ENCODE measurements around the gene GRAMD1A. TPM values are rescaled to one million over a fixed set of nuclear protein-coding genes. Genes with fewer than 3 reads are reported as not detected.

Gene GRAMD1A
- total and polyA plus RNA-seq, 9 of the 15 experiments (the other 6 are each of a cell fraction or from before 2014, with no cell fraction given), result 1.4 to 63.8 (median 38.5) TPM

DNA sequence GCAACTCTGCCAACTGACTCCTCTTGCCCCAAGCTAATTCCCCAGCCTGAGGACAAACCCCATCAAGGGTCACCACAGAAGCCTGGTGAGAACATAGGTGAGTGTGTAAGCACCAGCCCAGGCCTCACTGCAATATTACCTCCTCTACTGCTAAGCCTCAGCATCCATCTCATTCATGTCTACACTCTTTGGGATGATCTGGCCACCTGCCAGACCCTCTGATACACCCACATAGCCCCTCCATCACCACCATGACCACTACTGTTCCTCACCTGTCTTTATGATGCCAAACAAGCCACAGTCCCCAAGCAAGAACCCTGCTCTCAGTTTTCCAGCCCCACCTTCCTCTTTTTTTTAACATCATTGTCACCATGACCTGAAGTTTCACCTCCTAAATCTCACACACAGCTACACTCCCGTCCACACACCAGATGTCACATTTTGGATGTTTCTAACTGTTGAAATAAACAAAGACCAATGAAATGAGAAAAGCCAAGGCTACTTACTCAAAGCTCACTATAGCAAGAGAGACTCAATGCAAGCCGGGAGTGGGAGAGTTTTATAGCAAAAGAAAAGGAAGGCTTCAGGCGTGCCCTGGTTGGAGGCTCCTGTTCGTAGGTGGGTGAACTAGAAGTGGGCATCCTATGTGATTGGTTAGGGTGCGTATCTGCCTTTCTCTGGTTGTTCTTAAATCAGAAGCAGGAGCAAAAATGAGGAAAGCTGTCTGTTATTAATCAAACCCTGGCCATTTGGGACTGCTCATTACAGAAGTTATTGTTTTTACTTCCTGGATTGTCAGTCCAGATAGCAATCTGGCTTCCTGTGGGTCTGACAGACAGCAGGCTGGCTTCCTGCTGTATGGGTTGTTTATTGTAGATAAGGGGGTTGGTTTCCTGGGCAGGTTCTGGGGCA, 38.1 kb upstream of the GRAMD1A start (continued):
- TF ChIP-seq, protein P1, sequence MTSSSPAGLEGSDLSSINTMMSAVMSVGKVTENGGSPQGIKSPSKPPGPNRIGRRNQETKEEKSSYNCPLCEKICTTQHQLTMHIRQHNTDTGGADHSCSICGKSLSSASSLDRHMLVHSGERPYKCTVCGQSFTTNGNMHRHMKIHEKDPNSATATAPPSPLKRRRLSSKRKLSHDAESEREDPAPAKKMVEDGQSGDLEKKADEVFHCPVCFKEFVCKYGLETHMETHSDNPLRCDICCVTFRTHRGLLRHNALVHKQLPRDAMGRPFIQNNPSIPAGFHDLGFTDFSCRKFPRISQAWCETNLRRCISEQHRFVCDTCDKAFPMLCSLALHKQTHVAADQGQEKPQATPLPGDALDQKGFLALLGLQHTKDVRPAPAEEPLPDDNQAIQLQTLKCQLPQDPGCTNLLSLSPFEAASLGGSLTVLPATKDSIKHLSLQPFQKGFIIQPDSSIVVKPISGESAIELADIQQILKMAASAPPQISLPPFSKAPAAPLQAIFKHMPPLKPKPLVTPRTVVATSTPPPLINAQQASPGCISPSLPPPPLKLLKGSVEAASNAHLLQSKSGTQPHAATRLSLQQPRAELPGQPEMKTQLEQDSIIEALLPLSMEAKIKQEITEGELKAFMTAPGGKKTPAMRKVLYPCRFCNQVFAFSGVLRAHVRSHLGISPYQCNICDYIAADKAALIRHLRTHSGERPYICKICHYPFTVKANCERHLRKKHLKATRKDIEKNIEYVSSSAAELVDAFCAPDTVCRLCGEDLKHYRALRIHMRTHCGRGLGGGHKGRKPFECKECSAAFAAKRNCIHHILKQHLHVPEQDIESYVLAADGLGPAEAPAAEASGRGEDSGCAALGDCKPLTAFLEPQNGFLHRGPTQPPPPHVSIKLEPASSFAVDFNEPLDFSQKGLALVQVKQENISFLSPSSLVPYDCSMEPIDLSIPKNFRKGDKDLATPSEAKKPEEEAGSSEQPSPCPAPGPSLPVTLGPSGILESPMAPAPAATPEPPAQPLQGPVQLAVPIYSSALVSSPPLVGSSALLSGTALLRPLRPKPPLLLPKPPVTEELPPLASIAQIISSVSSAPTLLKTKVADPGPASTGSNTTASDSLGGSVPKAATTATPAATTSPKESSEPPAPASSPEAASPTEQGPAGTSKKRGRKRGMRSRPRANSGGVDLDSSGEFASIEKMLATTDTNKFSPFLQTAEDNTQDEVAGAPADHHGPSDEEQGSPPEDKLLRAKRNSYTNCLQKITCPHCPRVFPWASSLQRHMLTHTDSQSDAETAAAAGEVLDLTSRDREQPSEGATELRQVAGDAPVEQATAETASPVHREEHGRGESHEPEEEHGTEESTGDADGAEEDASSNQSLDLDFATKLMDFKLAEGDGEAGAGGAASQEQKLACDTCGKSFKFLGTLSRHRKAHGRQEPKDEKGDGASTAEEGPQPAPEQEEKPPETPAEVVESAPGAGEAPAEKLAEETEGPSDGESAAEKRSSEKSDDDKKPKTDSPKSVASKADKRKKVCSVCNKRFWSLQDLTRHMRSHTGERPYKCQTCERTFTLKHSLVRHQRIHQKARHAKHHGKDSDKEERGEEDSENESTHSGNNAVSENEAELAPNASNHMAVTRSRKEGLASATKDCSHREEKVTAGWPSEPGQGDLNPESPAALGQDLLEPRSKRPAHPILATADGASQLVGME (CRISPR knock-in tag; IDR thresholded peaks at IDR 0.05), result no peak
- TF ChIP-seq MED1 (CRISPR knock-in tag; IDR thresholded peaks at IDR 0.05; ENCODE audit: borderline replicate concordance) (no peak), MYC (IDR thresholded peaks at IDR 0.05; ENCODE audit: low read depth, low read length) (no peak; the same call in 1 of the 2 replicates), MYC (CRISPR knock-in tag; IDR thresholded peaks at IDR 0.05; ENCODE audit: borderline replicate concordance, low read depth) (no peak), ESRRB (CRISPR knock-in tag; IDR thresholded peaks at IDR 0.05; ENCODE audit: borderline replicate concordance) (no peak), CCNT2 (IDR thresholded peaks at IDR 0.05; ENCODE audit: borderline replicate concordance, extremely low read depth, insufficient read length, low read depth, low read length) (peak; percentile 39), TARDBP (IDR thresholded peaks at IDR 0.05) (no peak), GATA2 (CRISPR knock-in tag; IDR thresholded peaks at IDR 0.05) (peak; percentile 94), ZNF133 (CRISPR knock-in tag; IDR thresholded peaks at IDR 0.05) (no peak), ZNF766 (CRISPR knock-in tag; conservative IDR thresholded peaks at IDR 0.05) (0 out of 2 replicates have a peak, but pooled peaks have one; percentile 37), KAT7 (CRISPR knock-in tag; IDR thresholded peaks at IDR 0.05; ENCODE audit: borderline replicate concordance) (no peak), RBM17 (IDR thresholded peaks at IDR 0.05; ENCODE audit: borderline replicate concordance, low read depth, low read length) (no peak), CHD2 (IDR thresholded peaks at IDR 0.05; ENCODE audit: low read depth, low read length) (no peak), ZNF695 (CRISPR knock-in tag; IDR thresholded peaks at IDR 0.05) (no peak)
- TF ChIP-seq, protein P2, sequence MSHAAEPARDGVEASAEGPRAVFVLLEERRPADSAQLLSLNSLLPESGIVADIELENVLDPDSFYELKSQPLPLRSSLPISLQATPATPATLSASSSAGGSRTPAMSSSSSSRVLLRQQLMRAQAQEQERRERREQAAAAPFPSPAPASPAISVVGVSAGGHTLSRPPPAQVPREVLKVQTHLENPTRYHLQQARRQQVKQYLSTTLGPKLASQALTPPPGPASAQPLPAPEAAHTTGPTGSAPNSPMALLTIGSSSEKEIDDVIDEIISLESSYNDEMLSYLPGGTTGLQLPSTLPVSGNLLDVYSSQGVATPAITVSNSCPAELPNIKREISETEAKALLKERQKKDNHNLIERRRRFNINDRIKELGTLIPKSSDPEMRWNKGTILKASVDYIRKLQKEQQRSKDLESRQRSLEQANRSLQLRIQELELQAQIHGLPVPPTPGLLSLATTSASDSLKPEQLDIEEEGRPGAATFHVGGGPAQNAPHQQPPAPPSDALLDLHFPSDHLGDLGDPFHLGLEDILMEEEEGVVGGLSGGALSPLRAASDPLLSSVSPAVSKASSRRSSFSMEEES (CRISPR knock-in tag; IDR thresholded peaks at IDR 0.05), result no peak
- TF ChIP-seq, protein P3, sequence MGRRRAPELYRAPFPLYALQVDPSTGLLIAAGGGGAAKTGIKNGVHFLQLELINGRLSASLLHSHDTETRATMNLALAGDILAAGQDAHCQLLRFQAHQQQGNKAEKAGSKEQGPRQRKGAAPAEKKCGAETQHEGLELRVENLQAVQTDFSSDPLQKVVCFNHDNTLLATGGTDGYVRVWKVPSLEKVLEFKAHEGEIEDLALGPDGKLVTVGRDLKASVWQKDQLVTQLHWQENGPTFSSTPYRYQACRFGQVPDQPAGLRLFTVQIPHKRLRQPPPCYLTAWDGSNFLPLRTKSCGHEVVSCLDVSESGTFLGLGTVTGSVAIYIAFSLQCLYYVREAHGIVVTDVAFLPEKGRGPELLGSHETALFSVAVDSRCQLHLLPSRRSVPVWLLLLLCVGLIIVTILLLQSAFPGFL (CRISPR knock-in tag; IDR thresholded peaks at IDR 0.05), result no peak
